GM21360 (cell line): ENCODE data around the gene HSPB7.
"Not testable (repeated sequence)": the region's sequence is repeated elsewhere in the genome, so short reads cannot be mapped to it uniquely, and the experiment has no call there.

ENCODE experiments used
- ATAC-seq: cut with Tn5 transposase; IDR thresholded peaks from one replicate; pipeline ENCODE4 v1.9.1; 2021; ENCODE audit warnings: mild to moderate bottlenecking, moderate library complexity; ENCODE audit not compliant: unreplicated experiment

HSPB7 gene

GRCh38 chr1:16023050-16023653, 5.3 kb upstream of the HSPB7 start:
- no peak for ATAC-seq

GRCh38 chr1:16022393-16022792, 4.5 kb upstream of the HSPB7 start:
- no peak for ATAC-seq

- ATAC-seq, result no peak
These were observed 3.8 kb upstream of the HSPB7 start, which contains the start of gene CLCNKA for GRCh38 chr1:16021681-16022080. CLCNKA (plus strand) TSS chr1:16022036; CDS start chr1:16022620, 584 bp downstream.

- ATAC-seq, result not testable (repeated sequence)
These were observed 3.0 kb upstream of the HSPB7 start for GRCh38 chr1:16020878-16021277.

GRCh38 chr1:16020325-16020724, 2.5 kb upstream of the HSPB7 start:
- no peak for ATAC-seq

GRCh38 chr1:16019644-16020277, 1.9 kb upstream of the HSPB7 start:
- ATAC-seq, result no peak

GRCh38 chr1:16018749-16019643, 1.2 kb upstream of the HSPB7 start:
- ATAC-seq, result no peak

GRCh38 chr1:16018308-16018707, 465 bp upstream of the HSPB7 start:
- no peak for ATAC-seq

- ATAC-seq, result no peak
These were observed 775 bp downstream of the HSPB7 start for GRCh38 chr1:16017076-16017460.

GRCh38 chr1:16015960-16016901, 1.6 kb downstream of the HSPB7 start:
- ATAC-seq, result no peak

GRCh38 chr1:16015491-16015890, 2.4 kb downstream of the HSPB7 start:
- ATAC-seq, result no peak

GRCh38 chr1:16014509-16015482, 3.0 kb downstream of the HSPB7 start:
- no peak for ATAC-seq

GRCh38 chr1:16013908-16014258, 4.0 kb downstream of the HSPB7 start:
- ATAC-seq, result no peak

- no peak for ATAC-seq
These were observed 4.5 kb downstream of the HSPB7 start for GRCh38 chr1:16013220-16013907.

GRCh38 chr1:16012590-16013219, 5.1 kb downstream of the HSPB7 start:
- no peak for ATAC-seq

GRCh38 chr1:16011936-16012589, 5.8 kb downstream of the HSPB7 start:
- ATAC-seq, result no peak

GRCh38 chr1:16010837-16011236, 7.0 kb downstream of the HSPB7 start:
- ATAC-seq, result no peak

GRCh38 chr1:16009678-16010077, 8.2 kb downstream of the HSPB7 start:
- no peak for ATAC-seq
